ENCODE data around the gene ZNF775. TPM values are rescaled to one million over a fixed set of nuclear protein-coding genes. Genes with fewer than 3 reads are reported as not detected.

The ZNF775 gene
- total and polyA plus RNA-seq, 2 donors = 6.6 to 7.6 TPM

DNA sequence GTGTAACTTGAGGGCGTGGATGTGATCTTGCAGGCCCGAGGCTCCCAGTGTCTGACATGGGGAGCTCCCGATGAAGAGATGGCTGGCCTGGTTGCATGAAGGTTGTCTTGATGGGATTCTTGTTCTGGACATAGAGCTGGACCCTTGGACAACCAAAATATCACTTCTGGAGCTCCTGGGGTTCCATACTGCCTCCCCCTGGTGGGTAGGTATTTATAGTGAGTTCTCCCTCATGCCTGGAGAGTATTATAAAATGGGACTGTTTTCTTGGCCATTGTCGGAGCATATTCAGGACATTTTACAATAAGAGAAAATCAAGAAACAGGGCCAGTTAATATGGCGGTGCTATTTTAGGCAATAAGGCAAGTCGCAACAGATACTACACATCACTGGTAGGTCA lies 38.7 kb downstream of the ZNF775 start:
- DNase-seq (ENCODE audit: low read depth in 6 of 9, low spot score in 9 of 9) = no peak
- Histone ChIP-seq H3K27me3 (ENCODE audit: control insufficient read depth in 2 of 2, insufficient read depth in 1 of 2, low read length in 1 of 2) (no peaks in the 10 kb centered on the region), H3K9me3 (ENCODE audit: control insufficient read depth in 2 of 2, insufficient read depth in 1 of 2, low read length in 1 of 2) (no peaks in the 10 kb centered on the region), H3K4me3 (ENCODE audit: low read length in 2 of 2) (no peak overlapping the region), H3K27ac (ENCODE audit: low read depth in 1 of 2, low read length in 1 of 2) (no peak overlapping the region), H3K4me1 (ENCODE audit: control insufficient read depth in 2 of 2, insufficient read depth in 2 of 2, low read length in 2 of 2) (peaks cover 0 to 5% of the 10 kb centered on the region in 2 donors), H3K36me3 (ENCODE audit: control insufficient read depth in 2 of 2, insufficient read depth in 2 of 2, low read length in 1 of 2) (peaks cover 0 to 1% of the 10 kb centered on the region in 2 donors)
- WGBS = 98% methylated on average over 6 of the region's 6 CpGs

DNA sequence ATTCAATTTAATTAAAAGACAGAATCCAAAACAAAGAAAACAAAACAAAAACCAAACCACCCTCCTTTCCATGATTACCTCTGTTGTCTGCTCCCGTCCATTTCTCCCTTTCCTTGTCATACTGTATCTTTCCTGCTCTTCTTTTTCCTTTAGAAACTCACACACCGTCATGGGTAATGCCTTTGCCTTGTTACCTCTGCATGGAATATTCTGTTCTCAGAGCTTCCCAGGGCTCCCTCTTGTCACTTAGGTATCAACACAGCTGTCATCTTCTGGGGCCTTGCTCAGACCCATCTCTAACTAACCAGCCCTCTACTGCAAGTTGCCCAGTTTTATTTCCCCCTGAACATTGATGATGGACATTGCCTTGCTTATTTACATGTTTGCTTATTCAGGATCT lies 41.1 kb downstream of the ZNF775 start:
- no peaks in the 10 kb centered on the region for H3K36me3 ChIP-seq (ENCODE audit: control insufficient read depth in 2 of 2, insufficient read depth in 2 of 2, low read length in 1 of 2)
- no peak overlapping the region for H3K4me3 ChIP-seq (ENCODE audit: low read length in 2 of 2)
- no peak for DNase-seq (ENCODE audit: low read depth in 6 of 9, low spot score in 9 of 9)
- WGBS = 97% methylated on average over 2 of the region's 2 CpGs
- no peak overlapping the region for H3K27ac ChIP-seq (ENCODE audit: low read depth in 1 of 2, low read length in 1 of 2)
- no peaks in the 10 kb centered on the region for H3K27me3 ChIP-seq (ENCODE audit: control insufficient read depth in 2 of 2, insufficient read depth in 1 of 2, low read length in 1 of 2)
- no peaks in the 10 kb centered on the region for H3K9me3 ChIP-seq (ENCODE audit: control insufficient read depth in 2 of 2, insufficient read depth in 1 of 2, low read length in 1 of 2)
- H3K4me1 ChIP-seq (ENCODE audit: control insufficient read depth in 2 of 2, insufficient read depth in 2 of 2, low read length in 2 of 2) = peaks cover 0 to 5% of the 10 kb centered on the region in 2 donors

DNA sequence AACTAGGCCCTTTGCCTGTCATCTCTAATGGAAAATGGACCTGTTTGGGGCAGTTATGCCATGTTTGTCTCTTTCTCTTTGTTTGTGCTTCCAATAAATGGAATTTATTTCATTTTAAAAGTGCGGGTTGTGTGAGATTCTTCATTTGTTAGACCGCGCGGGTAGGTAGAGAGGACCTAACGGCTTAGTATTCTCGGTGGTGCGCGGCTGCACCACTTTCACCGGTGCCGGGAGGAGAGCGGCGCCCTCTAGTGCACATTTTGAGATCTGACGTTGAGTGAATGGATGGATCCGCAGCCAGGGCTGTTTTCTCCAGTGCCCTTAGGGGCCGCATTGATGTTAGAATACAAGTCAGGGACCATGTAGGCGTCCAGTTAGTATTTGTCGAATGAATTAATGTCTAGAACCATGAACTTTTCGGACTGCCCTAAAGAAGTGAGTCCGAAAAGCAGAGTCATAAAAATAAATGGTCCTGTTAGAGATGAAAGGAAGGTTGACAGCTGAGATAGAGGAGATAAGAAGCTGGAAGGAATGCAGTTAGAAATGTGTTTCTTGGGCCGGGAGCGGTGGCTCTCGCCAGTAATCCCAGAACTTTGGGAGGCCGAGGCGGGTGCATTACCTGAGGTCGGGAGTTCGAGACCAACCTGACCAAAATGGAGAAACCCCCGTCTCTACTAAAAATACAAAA lies 42.0 kb downstream of the ZNF775 start:
- Histone ChIP-seq H3K9me3 (ENCODE audit: control insufficient read depth in 2 of 2, insufficient read depth in 1 of 2, low read length in 1 of 2) (no peaks in the 10 kb centered on the region), H3K27ac (ENCODE audit: low read depth in 1 of 2, low read length in 1 of 2) (no peak overlapping the region), H3K27me3 (ENCODE audit: control insufficient read depth in 2 of 2, insufficient read depth in 1 of 2, low read length in 1 of 2) (no peaks in the 10 kb centered on the region), H3K4me3 (ENCODE audit: low read length in 2 of 2) (no peak overlapping the region), H3K4me1 (ENCODE audit: control insufficient read depth in 2 of 2, insufficient read depth in 2 of 2, low read length in 2 of 2) (peaks cover 0 to 5% of the 10 kb centered on the region in 2 donors), H3K36me3 (ENCODE audit: control insufficient read depth in 2 of 2, insufficient read depth in 2 of 2, low read length in 1 of 2) (no peaks in the 10 kb centered on the region)
- DNase-seq (ENCODE audit: low read depth in 6 of 9, low spot score in 9 of 9) = peak; percentile 62 to 92 (median 84)
- 32% methylated on average over 27 of the region's 27 CpGs for WGBS

DNA sequence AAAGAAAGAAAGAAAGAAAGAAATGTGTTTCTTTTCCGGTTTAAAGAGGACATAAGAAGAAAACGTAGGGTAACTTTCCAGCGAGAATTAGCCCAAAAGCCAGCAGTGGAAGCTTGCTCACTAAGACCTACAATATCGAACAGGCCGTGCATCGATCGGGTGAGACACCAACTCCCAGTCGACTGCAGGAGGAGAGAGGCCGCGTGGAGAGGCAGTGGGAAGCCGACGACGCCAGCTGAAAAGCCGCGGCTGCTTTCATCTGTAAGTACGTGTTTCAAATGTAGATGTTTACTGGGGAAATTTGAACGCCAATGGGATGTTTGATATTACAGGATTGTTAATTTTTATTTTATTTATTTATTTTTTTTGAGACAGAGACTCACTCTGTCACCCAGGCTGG lies 42.7 kb downstream of the ZNF775 start:
- 86% methylated on average over 17 of the region's 17 CpGs for WGBS
- Histone ChIP-seq H3K4me3 (ENCODE audit: low read length in 2 of 2) (no peak overlapping the region), H3K27ac (ENCODE audit: low read depth in 1 of 2, low read length in 1 of 2) (no peak overlapping the region), H3K4me1 (ENCODE audit: control insufficient read depth in 2 of 2, insufficient read depth in 2 of 2, low read length in 2 of 2) (peaks cover 0 to 5% of the 10 kb centered on the region in 2 donors), H3K36me3 (ENCODE audit: control insufficient read depth in 2 of 2, insufficient read depth in 2 of 2, low read length in 1 of 2) (no peaks in the 10 kb centered on the region), H3K9me3 (ENCODE audit: control insufficient read depth in 2 of 2, insufficient read depth in 1 of 2, low read length in 1 of 2) (no peaks in the 10 kb centered on the region), H3K27me3 (ENCODE audit: control insufficient read depth in 2 of 2, insufficient read depth in 1 of 2, low read length in 1 of 2) (no peaks in the 10 kb centered on the region)
- no peak for DNase-seq (ENCODE audit: low read depth in 6 of 9, low spot score in 9 of 9)

DNA sequence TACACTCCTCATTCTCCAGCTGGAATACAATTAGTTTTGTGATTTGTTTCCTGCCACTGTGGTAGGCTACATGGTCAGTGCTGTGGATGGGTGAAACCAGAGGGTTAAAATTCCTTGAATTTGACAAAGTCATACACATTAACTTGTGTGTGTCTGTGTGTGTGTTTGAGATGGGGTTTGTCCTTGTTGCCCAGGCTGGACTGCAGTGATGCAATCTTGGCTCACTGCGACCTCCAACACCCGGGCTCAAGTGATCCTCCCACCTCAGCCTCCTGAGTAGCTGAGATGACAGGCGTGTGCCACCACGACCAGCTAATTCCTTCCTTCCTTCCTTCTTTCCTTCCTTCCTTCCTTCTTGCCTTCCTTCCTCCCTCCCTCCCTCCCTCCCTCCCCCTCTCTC lies 46.5 kb downstream of the ZNF775 start:
- 70% methylated on average over 4 of the region's 4 CpGs for WGBS

DNA sequence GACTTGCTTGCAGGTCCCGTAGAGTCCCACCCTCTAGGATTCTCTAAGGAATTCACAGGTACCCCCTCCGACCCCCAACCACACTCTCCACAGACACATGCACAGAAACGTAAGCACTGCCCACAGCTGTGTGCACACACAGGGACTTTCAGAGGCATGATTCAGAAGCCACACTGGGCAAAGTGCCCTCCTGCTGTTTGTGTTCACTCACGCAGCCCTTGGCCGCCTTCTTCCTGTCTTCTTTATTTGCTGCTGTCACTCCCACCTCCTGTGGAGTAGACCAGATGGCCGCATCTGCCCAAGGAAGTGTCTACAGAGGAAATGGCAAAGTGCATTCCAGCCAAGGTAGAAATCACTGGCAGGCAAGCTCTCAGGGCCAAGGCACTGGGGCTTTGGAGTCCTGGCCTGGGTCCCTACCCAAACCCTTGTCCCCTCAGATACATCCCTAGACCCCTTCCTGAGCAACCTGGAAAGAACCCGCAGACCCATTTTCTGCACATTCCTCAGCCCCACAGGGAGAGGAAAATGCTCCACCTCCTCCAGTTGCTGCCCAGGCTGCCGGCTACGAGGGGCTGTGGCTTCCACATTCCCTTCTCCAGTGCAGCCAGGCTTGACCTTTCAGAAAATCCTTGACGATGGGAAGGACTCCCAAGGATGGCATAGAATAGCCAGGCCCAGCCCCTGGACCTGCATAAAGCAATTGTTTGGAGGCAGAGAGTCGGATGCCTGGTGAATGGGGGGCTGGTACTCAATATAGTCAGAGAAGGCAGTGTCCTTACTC lies 49.7 kb downstream of the ZNF775 start:
- H3K9me3 ChIP-seq (ENCODE audit: control insufficient read depth in 2 of 2, insufficient read depth in 1 of 2, low read length in 1 of 2) = no peaks in the 10 kb centered on the region
- no peak overlapping the region for H3K4me3 ChIP-seq (ENCODE audit: low read length in 2 of 2)
- no peaks in the 10 kb centered on the region for H3K27me3 ChIP-seq (ENCODE audit: control insufficient read depth in 2 of 2, insufficient read depth in 1 of 2, low read length in 1 of 2)
- peak in 2 of 9 donors; percentile 32 to 55 for DNase-seq (ENCODE audit: low read depth in 6 of 9, low spot score in 9 of 9)
- H3K36me3 ChIP-seq (ENCODE audit: control insufficient read depth in 2 of 2, insufficient read depth in 2 of 2, low read length in 1 of 2) = no peaks in the 10 kb centered on the region
- peak overlapping the region in 1 of 2 donors; percentile 59 for H3K27ac ChIP-seq (ENCODE audit: low read depth in 1 of 2, low read length in 1 of 2)
- WGBS = 38% methylated on average over 11 of the region's 11 CpGs
- H3K4me1 ChIP-seq (ENCODE audit: control insufficient read depth in 2 of 2, insufficient read depth in 2 of 2, low read length in 2 of 2) = peaks cover 8 to 31% of the 10 kb centered on the region in 2 donors

More for the DNA sequence above, 46.5 kb downstream of the ZNF775 start:
- no peaks in the 10 kb centered on the region for H3K9me3 ChIP-seq (ENCODE audit: control insufficient read depth in 2 of 2, insufficient read depth in 1 of 2, low read length in 1 of 2)
- H3K27ac ChIP-seq (ENCODE audit: low read depth in 1 of 2, low read length in 1 of 2) = no peak overlapping the region
- no peaks in the 10 kb centered on the region for H3K27me3 ChIP-seq (ENCODE audit: control insufficient read depth in 2 of 2, insufficient read depth in 1 of 2, low read length in 1 of 2)
- H3K4me3 ChIP-seq (ENCODE audit: low read length in 2 of 2) = no peak overlapping the region
- H3K36me3 ChIP-seq (ENCODE audit: control insufficient read depth in 2 of 2, insufficient read depth in 2 of 2, low read length in 1 of 2) = no peaks in the 10 kb centered on the region
- DNase-seq (ENCODE audit: low read depth in 6 of 9, low spot score in 9 of 9) = no peak
- H3K4me1 ChIP-seq (ENCODE audit: control insufficient read depth in 2 of 2, insufficient read depth in 2 of 2, low read length in 2 of 2) = peaks cover 8 to 30% of the 10 kb centered on the region in 2 donors

DNA sequence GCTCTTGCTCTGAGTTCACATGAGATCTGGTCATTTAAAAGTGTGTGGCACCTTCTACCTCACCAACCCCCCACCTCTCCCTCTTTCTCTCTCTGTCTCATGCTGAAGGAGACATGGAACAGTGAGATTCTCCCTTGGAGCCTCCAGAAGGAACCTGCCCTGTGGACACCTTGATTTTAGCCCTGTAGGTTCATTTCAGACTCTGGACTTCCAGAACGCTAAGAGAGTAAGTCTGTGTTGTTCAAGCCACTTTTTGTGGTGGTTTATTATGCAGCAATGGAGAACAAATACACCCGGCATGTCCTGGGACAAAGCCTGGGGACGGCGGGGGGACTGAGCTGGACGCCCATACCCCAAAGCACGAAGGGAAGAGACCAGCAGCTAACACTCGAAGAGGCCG lies 50.6 kb downstream of the ZNF775 start:
- no peaks in the 10 kb centered on the region for H3K9me3 ChIP-seq (ENCODE audit: control insufficient read depth in 2 of 2, insufficient read depth in 1 of 2, low read length in 1 of 2)
- no peak overlapping the region for H3K4me3 ChIP-seq (ENCODE audit: low read length in 2 of 2)
- peaks cover 8 to 31% of the 10 kb centered on the region in 2 donors for H3K4me1 ChIP-seq (ENCODE audit: control insufficient read depth in 2 of 2, insufficient read depth in 2 of 2, low read length in 2 of 2)
- WGBS = 86% methylated on average over 8 of the region's 8 CpGs
- DNase-seq (ENCODE audit: low read depth in 6 of 9, low spot score in 9 of 9) = no peak
- H3K27ac ChIP-seq (ENCODE audit: low read depth in 1 of 2, low read length in 1 of 2) = no peak overlapping the region
- H3K36me3 ChIP-seq (ENCODE audit: control insufficient read depth in 2 of 2, insufficient read depth in 2 of 2, low read length in 1 of 2) = no peaks in the 10 kb centered on the region
- H3K27me3 ChIP-seq (ENCODE audit: control insufficient read depth in 2 of 2, insufficient read depth in 1 of 2, low read length in 1 of 2) = no peaks in the 10 kb centered on the region

DNA sequence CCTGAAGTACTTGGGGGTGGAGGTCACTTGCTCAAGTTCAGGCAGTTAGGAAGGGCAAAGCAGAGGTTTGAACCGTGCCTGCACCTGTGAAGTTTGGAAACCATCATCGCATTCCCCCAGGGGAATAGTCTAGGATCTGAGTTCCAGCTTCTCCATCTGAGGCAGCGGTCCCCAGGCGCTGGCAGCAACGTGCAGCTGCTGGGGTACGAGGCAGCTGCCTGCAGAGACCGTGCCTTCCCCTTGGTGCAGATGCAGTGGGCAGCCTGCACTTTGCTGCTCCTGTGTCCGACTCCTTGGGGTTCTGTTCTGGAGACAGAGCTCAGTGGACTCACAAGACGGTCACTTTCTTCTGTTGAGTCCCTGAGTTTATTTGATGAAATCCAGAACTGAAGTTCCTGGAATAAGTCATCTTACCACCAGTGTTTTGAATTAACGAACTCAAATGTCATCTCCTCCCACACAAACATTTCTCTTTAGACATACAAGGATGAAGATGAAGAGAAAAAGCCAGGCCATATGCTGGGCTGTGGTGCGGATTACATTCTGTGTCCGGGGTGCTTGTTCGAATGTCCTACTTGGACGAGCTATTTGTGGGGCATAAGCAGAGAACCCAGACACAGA lies 51.4 kb downstream of the ZNF775 start:
- H3K4me1 ChIP-seq (ENCODE audit: control insufficient read depth in 2 of 2, insufficient read depth in 2 of 2, low read length in 2 of 2) = peaks cover 8 to 31% of the 10 kb centered on the region in 2 donors
- 96% methylated on average over 14 of the region's 14 CpGs for WGBS
- no peak for DNase-seq (ENCODE audit: low read depth in 6 of 9, low spot score in 9 of 9)
- no peak overlapping the region for H3K27ac ChIP-seq (ENCODE audit: low read depth in 1 of 2, low read length in 1 of 2)
- H3K4me3 ChIP-seq (ENCODE audit: low read length in 2 of 2) = no peak overlapping the region
- no peaks in the 10 kb centered on the region for H3K27me3 ChIP-seq (ENCODE audit: control insufficient read depth in 2 of 2, insufficient read depth in 1 of 2, low read length in 1 of 2)
- H3K9me3 ChIP-seq (ENCODE audit: control insufficient read depth in 2 of 2, insufficient read depth in 1 of 2, low read length in 1 of 2) = no peaks in the 10 kb centered on the region
- H3K36me3 ChIP-seq (ENCODE audit: control insufficient read depth in 2 of 2, insufficient read depth in 2 of 2, low read length in 1 of 2) = no peaks in the 10 kb centered on the region

All from thymus (tissue), 11 donors.